Smooth muscle cell (in vitro differentiated cells): Measurements from ENCODE around the gene PKHD1. TPM values are rescaled to one million over a fixed set of nuclear protein-coding genes. Genes with fewer than 3 reads are reported as not detected.

Experiments used
- DNase-seq: peaks from one replicate; lab custom pipeline; 2025; ENCODE audit not compliant: unreplicated experiment; lab: John Stamatoyannopoulos, UW
- H2AFZ ChIP-seq: fragments of 200-600 bp; sonication (generic); 2 replicates; pipeline ENCODE4 v1.6.0; 2016; ENCODE audit warnings: antibody characterized with exemption, low read depth, mild to moderate bottlenecking
- H3F3A ChIP-seq: fragments of 200-600 bp; sonication (generic); 2 replicates; pipeline ENCODE4 v1.6.0; 2017; ENCODE audit warnings: antibody characterized with exemption, low read depth
- H3K27ac ChIP-seq: fragments of 200-600 bp; sonication (generic); 2 replicates; pipeline ENCODE4 v1.5.1; 2016; ENCODE audit warnings: low read depth, mild to moderate bottlenecking
- H3K27me3 ChIP-seq: fragments of 200-600 bp; sonication (generic); 2 replicates; pipeline ENCODE4 v1.6.1; 2016; ENCODE audit warnings: low read depth, mild to moderate bottlenecking
- H3K36me3 ChIP-seq: fragments of 200-600 bp; sonication (generic); 2 replicates; pipeline ENCODE4 v1.5.1; 2016; ENCODE audit warnings: low read depth
- H3K4me1 ChIP-seq: fragments of 200-600 bp; sonication (generic); 2 replicates; pipeline ENCODE4 v1.5.1; 2016; ENCODE audit warnings: low read depth
- H3K4me2 ChIP-seq: fragments of 200-600 bp; sonication (generic); 2 replicates; pipeline ENCODE4 v1.6.0; 2016; ENCODE audit warnings: mild to moderate bottlenecking
- H3K4me3 ChIP-seq: fragments of 200-600 bp; sonication (generic); 2 replicates; pipeline ENCODE4 v1.5.1; 2016; ENCODE audit warnings: mild to moderate bottlenecking
- H3K79me2 ChIP-seq: fragments of 200-600 bp; sonication (generic); 2 replicates; pipeline ENCODE4 v1.6.0; 2016; ENCODE audit warnings: low read depth, mild to moderate bottlenecking
- H3K9ac ChIP-seq: fragments of 200-600 bp; sonication (generic); 2 replicates; pipeline ENCODE4 v1.6.0; 2016; ENCODE audit warnings: low read depth
- H3K9me3 ChIP-seq: fragments of 200-600 bp; sonication (generic); replicated peaks from 2 replicates; pipeline ENCODE4 v1.5.1; 2016; ENCODE audit warnings: low read depth
- H4K20me1 ChIP-seq: fragments of 200-600 bp; sonication (generic); 2 replicates; pipeline ENCODE4 v1.6.0; 2016; ENCODE audit warnings: low read depth
- CTCF ChIP-seq: fragments of 200-600 bp; sonication (generic); IDR thresholded peaks from 2 replicates; pipeline ENCODE4 v1.5.1; 2017; ENCODE audit warnings: borderline replicate concordance, mild to moderate bottlenecking, antibody characterized with exemption; ENCODE audit not compliant: insufficient read depth, poor library complexity, severe bottlenecking
- WGBS: methylation state at CpG from one replicate; pipeline ENCODE4 v1.1.7; 2016; ENCODE audit warnings: low lambda C conversion rate; 5-methylcytosine and 5-hydroxymethylcytosine counted together
- polyA plus RNA-seq: library from polyadenylated mRNA; unstranded; fragments of >200 nt; fragmentation: Nextera tagmentation; extraction: Ambion mirVana; gene quantifications from 2 replicates; pipeline ENCODE4 v1.2.1, GENCODE V29; 2016
- total RNA-seq: library from RNA; depleted of rRNA; stranded (reverse); fragments of >200 nt; gene quantifications from 2 replicates; pipeline ENCODE4 v1.2.3, GENCODE V29; 2014

PKHD1 gene
- total and polyA plus RNA-seq, 2 experiments from 2014 or later, result not detected

GRCh38 chr6:51908243-51908642 is 179.2 kb downstream of the PKHD1 start:
- no peak for TF ChIP-seq CTCF
- Histone ChIP-seq H3K4me1 (peaks cover 5% of the 10 kb centered on the region), H3K4me3 (no peak overlapping the region), H3K27me3 (no peaks in the 10 kb centered on the region), H3K4me2 (no peak overlapping the region), H3K27ac (no peak overlapping the region), H3K36me3 (no peaks in the 10 kb centered on the region), H3K9ac (no peak overlapping the region), H2AFZ (no peak overlapping the region), H3K9me3 (no peaks in the 10 kb centered on the region), H4K20me1 (no peaks in the 10 kb centered on the region), H3F3A (no peaks in the 10 kb centered on the region), H3K79me2 (no peaks in the 10 kb centered on the region)
- no peak for DNase-seq

GRCh38 chr6:51901766-51902764 is 185.3 kb downstream of the PKHD1 start:
- no peak overlapping the region for H3K4me2 ChIP-seq
- no peak for TF ChIP-seq CTCF
- no peaks in the 10 kb centered on the region for H4K20me1 ChIP-seq
- no peak overlapping the region for H3K9ac ChIP-seq
- WGBS, result 71% methylated on average over 4 of the region's 4 CpGs
- no peak overlapping the region for H2AFZ ChIP-seq
- no peaks in the 10 kb centered on the region for H3F3A ChIP-seq
- no peak for DNase-seq
- no peaks in the 10 kb centered on the region for H3K36me3 ChIP-seq
- H3K79me2 ChIP-seq, result no peaks in the 10 kb centered on the region
- H3K4me3 ChIP-seq, result no peak overlapping the region
- no peaks in the 10 kb centered on the region for H3K27me3 ChIP-seq
- H3K9me3 ChIP-seq, result no peaks in the 10 kb centered on the region
- peaks cover 7% of the 10 kb centered on the region for H3K4me1 ChIP-seq
- H3K27ac ChIP-seq, result no peak overlapping the region

- DNase-seq, result no peak
- H3K4me2 ChIP-seq, result no peak overlapping the region
- no peaks in the 10 kb centered on the region for H3K36me3 ChIP-seq
- no peak overlapping the region for H2AFZ ChIP-seq
- no peaks in the 10 kb centered on the region for H3K79me2 ChIP-seq
- no peaks in the 10 kb centered on the region for H4K20me1 ChIP-seq
- no peaks in the 10 kb centered on the region for H3F3A ChIP-seq
- H3K9ac ChIP-seq, result no peak overlapping the region
- H3K4me3 ChIP-seq, result no peak overlapping the region
- TF ChIP-seq CTCF, result no peak
- H3K4me1 ChIP-seq, result no peaks in the 10 kb centered on the region
- H3K27ac ChIP-seq, result no peak overlapping the region
- WGBS, result 72% methylated on average over 4 of the region's 4 CpGs
- H3K27me3 ChIP-seq, result no peaks in the 10 kb centered on the region
- no peaks in the 10 kb centered on the region for H3K9me3 ChIP-seq
Measured at GRCh38 chr6:51893366-51893765, 194.0 kb downstream of the PKHD1 start.
